PC-9 (cell line): ENCODE results near the gene SYCE3. TPM values are rescaled to one million over a fixed set of nuclear protein-coding genes. Genes with fewer than 3 reads are reported as not detected.

ENCODE experiments used
- BruUV-seq: library from RNA; stranded (reverse); fragments of 400-500 nt; replicated peaks from 2 replicates; lab custom pipeline; 2021; lab: Mats Ljungman, UMichigan
- CTCF ChIA-PET: fragments of 300-600 bp; sonication (Branson Sonifier 250); formaldehyde crosslinking; loops from one replicate; lab custom pipeline; 2022; ENCODE audit warnings: antibody characterized with exemption; lab: Charles Lee
- POLR2A ChIA-PET: fragments of 300-600 bp; sonication (Branson Sonifier 250); formaldehyde crosslinking; loops from one replicate; lab custom pipeline; 2022; ENCODE audit warnings: antibody characterized with exemption; ENCODE audit not compliant: unreplicated experiment; lab: Charles Lee
- DNase-seq, 2 experiments: peaks; one replicate each; pipeline versions ENCODE4 v3.0.0 to v3.0.0-alpha.2; 2015 to 2022; ENCODE audit warnings: mixed read lengths in 1 of 2
- H2AFZ ChIP-seq: fragments of 200-600 bp; sonication (generic); 2 replicates; pipeline ENCODE4 v1.8.1; 2017; ENCODE audit warnings: antibody characterized with exemption
- H3F3A ChIP-seq: fragments of 200-600 bp; sonication (generic); 2 replicates; pipeline ENCODE4 v1.8.1; 2017; ENCODE audit warnings: antibody characterized with exemption, mild to moderate bottlenecking, low read depth; ENCODE audit not compliant: insufficient read depth
- H3K27ac ChIP-seq: fragments of 200-600 bp; sonication (generic); 2 replicates; pipeline ENCODE4 v1.6.1; 2016; ENCODE audit warnings: mixed run types
- H3K27me3 ChIP-seq: fragments of 200-600 bp; sonication (generic); 2 replicates; pipeline ENCODE4 v1.6.1; 2016; ENCODE audit warnings: low read depth, mixed run types; ENCODE audit not compliant: insufficient read depth
- H3K36me3 ChIP-seq: fragments of 200-600 bp; sonication (generic); 2 replicates; pipeline ENCODE4 v1.6.1; 2016; ENCODE audit warnings: low read depth, mixed run types
- H3K4me1 ChIP-seq: fragments of 200-600 bp; sonication (generic); replicated peaks from 2 replicates; pipeline ENCODE4 v1.6.1; 2016; ENCODE audit warnings: mixed run types; ENCODE audit not compliant: insufficient read depth
- H3K4me2 ChIP-seq: fragments of 200-600 bp; sonication (generic); 2 replicates; pipeline ENCODE4 v1.6.1; 2017; ENCODE audit warnings: mixed run types
- H3K4me3 ChIP-seq: fragments of 200-600 bp; sonication (generic); 2 replicates; pipeline ENCODE4 v1.6.1; 2016; ENCODE audit warnings: mixed run types
- H3K79me2 ChIP-seq: fragments of 200-600 bp; sonication (generic); 2 replicates; pipeline ENCODE4 v1.6.1; 2017; ENCODE audit warnings: low read depth, mixed run types
- H3K9me2 ChIP-seq: fragments of 200-600 bp; sonication (generic); 2 replicates; pipeline ENCODE4 v1.8.1; 2017; ENCODE audit warnings: mild to moderate bottlenecking; ENCODE audit not compliant: insufficient read depth
- H3K9me3 ChIP-seq: fragments of 200-600 bp; sonication (generic); 2 replicates; pipeline ENCODE4 v1.8.1; 2016; ENCODE audit warnings: low read depth; ENCODE audit not compliant: insufficient read depth
- H4K20me1 ChIP-seq: fragments of 200-600 bp; sonication (generic); 2 replicates; pipeline ENCODE4 v1.8.1; 2017; ENCODE audit not compliant: insufficient read depth
- CTCF ChIP-seq: fragments of 200-600 bp; sonication (generic); conservative IDR thresholded peaks from 2 replicates; pipeline ENCODE4 v1.6.1; 2017; ENCODE audit warnings: mixed run types, antibody characterized with exemption, mild to moderate bottlenecking, moderate library complexity
- EZH2 ChIP-seq: fragments of 200-600 bp; sonication (generic); IDR thresholded peaks from 2 replicates; pipeline ENCODE4 v1.8.0; 2017; ENCODE audit warnings: antibody characterized with exemption, low read depth
- intact Hi-C: fragments of 100-400 bp; cut with micrococcal nuclease; formaldehyde crosslinking; loops from one replicate; pipeline ENCODE4 v1.10.0; 2022; ENCODE audit not compliant: unreplicated experiment
- total RNA-seq: library from RNA; stranded (reverse); gene quantifications from 2 replicates; pipeline ENCODE4 v1.2.3, GENCODE V29; 2021

Gene SYCE3
- total RNA-seq, 1 experiment from 2014 or later, result not detected

GRCh38 chr22:50605002-50605612 is 42.4 kb upstream of the SYCE3 start:
- POLR2A ChIA-PET, result no interaction called here
- TF ChIP-seq EZH2 (no peak), CTCF (no peak)
- no TSS peak for BruUV-seq
- no peaks in the 10 kb centered on the region for H3K9me3 ChIP-seq
- DNase-seq, result no peak
- no peaks in the 10 kb centered on the region for H3K79me2 ChIP-seq
- H3K27me3 ChIP-seq, result peaks cover 82% of the 10 kb centered on the region
- no peaks in the 10 kb centered on the region for H3K4me1 ChIP-seq
- H3K27ac ChIP-seq, result no peak overlapping the region
- H2AFZ ChIP-seq, result no peak overlapping the region
- peaks cover 12% of the 10 kb centered on the region; the same call in 1 of the 2 replicates for H3F3A ChIP-seq
- intact Hi-C loops, result no loop called here
- H3K4me2 ChIP-seq, result no peak overlapping the region
- no peaks in the 10 kb centered on the region for H3K9me2 ChIP-seq
- CTCF ChIA-PET, result interaction anchor here (0.6 kb wide), 1 partner anchor 32 kb away, joined by 19 read pairs; no protein-coding TSS in a partner anchor
- H4K20me1 ChIP-seq, result no peaks in the 10 kb centered on the region; the same call in 1 of the 2 replicates
- no peaks in the 10 kb centered on the region for H3K36me3 ChIP-seq
- H3K4me3 ChIP-seq, result no peak overlapping the region

GRCh38 chr22:50604256-50605001 is 41.7 kb upstream of the SYCE3 start:
- H3K9me3 ChIP-seq, result no peaks in the 10 kb centered on the region
- no peak overlapping the region for H2AFZ ChIP-seq
- CTCF ChIA-PET, result interaction anchor here (0.6 kb wide), 1 partner anchor 33 kb away, joined by 19 read pairs; no protein-coding TSS in a partner anchor
- POLR2A ChIA-PET, result no interaction called here
- no peaks in the 10 kb centered on the region; the same call in 1 of the 2 replicates for H4K20me1 ChIP-seq
- TF ChIP-seq CTCF, result no peak
- no peak for TF ChIP-seq EZH2
- no peak overlapping the region for H3K4me3 ChIP-seq
- H3K36me3 ChIP-seq, result no peaks in the 10 kb centered on the region
- H3K79me2 ChIP-seq, result no peaks in the 10 kb centered on the region
- H3K4me1 ChIP-seq, result no peaks in the 10 kb centered on the region
- DNase-seq, result no peak
- H3K27ac ChIP-seq, result no peak overlapping the region
- peaks cover 12% of the 10 kb centered on the region; the same call in 1 of the 2 replicates for H3F3A ChIP-seq
- no peak overlapping the region for H3K4me2 ChIP-seq
- H3K27me3 ChIP-seq, result peaks cover 82% of the 10 kb centered on the region
- BruUV-seq, result no TSS peak
- intact Hi-C loops, result no loop called here
- H3K9me2 ChIP-seq, result no peaks in the 10 kb centered on the region

- Histone ChIP-seq H4K20me1 (no peaks in the 10 kb centered on the region; the same call in 1 of the 2 replicates), H3K9me3 (no peaks in the 10 kb centered on the region), H3K27ac (no peak overlapping the region), H3K4me3 (no peak overlapping the region), H3K4me2 (no peak overlapping the region), H3K27me3 (peaks cover 76% of the 10 kb centered on the region), H3F3A (peaks cover 12% of the 10 kb centered on the region; the same call in 1 of the 2 replicates), H3K79me2 (no peaks in the 10 kb centered on the region), H2AFZ (no peak overlapping the region), H3K9me2 (no peaks in the 10 kb centered on the region), H3K36me3 (no peaks in the 10 kb centered on the region), H3K4me1 (no peaks in the 10 kb centered on the region)
- ChIA-PET POLR2A (no interaction called here), CTCF (no interaction called here)
- no peak for TF ChIP-seq EZH2
- no peak for TF ChIP-seq CTCF
- BruUV-seq, result no TSS peak
- DNase-seq, result no peak
- intact Hi-C loops, result no loop called here
Measured at GRCh38 chr22:50603511-50604255, 41.0 kb upstream of the SYCE3 start.
